Endometrium (tissue), 2 donors: ENCODE data around the gene CERS4.
"Not testable (repeated sequence)": the region's sequence is repeated elsewhere in the genome, so short reads cannot be mapped to it uniquely, and the experiment has no call there.

Experiments
- FAIRE-seq: peaks from 2 replicates; lab custom pipeline; 2012; peaks lifted over from hg19 to GRCh38; lab: Jason Lieb, UNC
- donor health status: control.
- donor health status: control.

Gene CERS4

GRCh38 chr19:8208922-8209461, at the start of gene CERS4:
CERS4 (plus strand) TSS chr19:8209370; CDS start chr19:8251077, 41,707 bp downstream.
- no peak for FAIRE-seq

- FAIRE-seq = no peak
Observed at GRCh38 chr19:8161135-8161646, 48.0 kb upstream of the CERS4 start.

- FAIRE-seq = no peak
Observed at GRCh38 chr19:8163759-8164158, 45.4 kb upstream of the CERS4 start.

- no peak for FAIRE-seq
Observed at GRCh38 chr19:8167985-8168384, 41.2 kb upstream of the CERS4 start.

- no peak for FAIRE-seq
Observed at GRCh38 chr19:8168537-8168936, 40.6 kb upstream of the CERS4 start.

GRCh38 chr19:8174706-8175105, 34.5 kb upstream of the CERS4 start:
- no peak for FAIRE-seq

- FAIRE-seq = no peak
Observed at GRCh38 chr19:8180018-8180417, 29.2 kb upstream of the CERS4 start.

- no peak for FAIRE-seq
Observed at GRCh38 chr19:8184274-8184673, 24.9 kb upstream of the CERS4 start.

GRCh38 chr19:8185343-8186068, 23.7 kb upstream of the CERS4 start:
- no peak for FAIRE-seq

- FAIRE-seq = no peak
Observed at GRCh38 chr19:8192221-8192820, 16.8 kb upstream of the CERS4 start.

- FAIRE-seq = no peak
Observed at GRCh38 chr19:8194528-8195267, 14.5 kb upstream of the CERS4 start.

- FAIRE-seq = no peak
Observed at GRCh38 chr19:8196271-8196927, 12.8 kb upstream of the CERS4 start.

GRCh38 chr19:8203288-8204120, 5.7 kb upstream of the CERS4 start:
- FAIRE-seq = not testable (repeated sequence)

GRCh38 chr19:8204961-8205360, 4.2 kb upstream of the CERS4 start:
- FAIRE-seq = no peak

GRCh38 chr19:8206147-8207087, 2.8 kb upstream of the CERS4 start:
- no peak for FAIRE-seq

- FAIRE-seq = not testable (repeated sequence)
Observed at GRCh38 chr19:8207326-8207725, 1.8 kb upstream of the CERS4 start.

GRCh38 chr19:8208119-8208921, 850 bp upstream of the CERS4 start:
- FAIRE-seq = no peak

- no peak for FAIRE-seq
Observed at GRCh38 chr19:8209462-8210378, 550 bp downstream of the CERS4 start.
